Mammary epithelial cell (primary cell): Measurements from ENCODE around the gene PLEKHA7.

Experiments used
- EZH2 ChIP-seq: IDR thresholded peaks from 2 replicates; pipeline ENCODE4 v1.6.1; 2012; ENCODE audit warnings: low read length, inconsistent platforms, borderline replicate concordance
- TF ChIP-seq, protein P1 (sequence below), 2 donors: IDR thresholded peaks in 1 of 2; conservative IDR thresholded peaks in 1 of 2; 2 replicates each; pipeline ENCODE4 v1.5.1; 2011 to 2012; ENCODE audit warnings: inconsistent platforms in 2 of 2, low read length in 2 of 2, mild to moderate bottlenecking in 2 of 2, control low read depth in 1 of 2, low read depth in 1 of 2; ENCODE audit not compliant: insufficient read depth in 1 of 2; ENCODE audit errors: extremely low read depth in 1 of 2

DNA sequence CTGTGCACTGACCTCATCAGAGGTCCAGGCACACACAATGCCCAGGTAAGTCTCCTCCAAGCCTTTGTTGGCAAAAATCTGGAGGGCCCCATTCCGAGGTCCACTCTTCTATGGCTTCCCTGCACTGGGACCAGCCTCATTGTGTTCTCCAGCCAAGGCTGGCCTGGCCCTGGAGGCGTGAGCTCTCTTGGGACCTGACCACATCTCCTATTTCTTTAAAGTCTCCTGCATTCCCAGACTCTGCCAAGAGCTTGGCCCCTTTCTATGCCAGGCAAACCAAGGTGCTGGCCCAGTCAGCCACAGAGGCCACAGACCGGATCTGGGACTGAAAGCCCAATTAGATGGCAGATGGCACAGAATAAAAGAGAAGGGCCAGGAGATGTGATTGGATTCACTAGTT is 220.7 kb downstream of the PLEKHA7 start:
- TF ChIP-seq, protein P1, sequence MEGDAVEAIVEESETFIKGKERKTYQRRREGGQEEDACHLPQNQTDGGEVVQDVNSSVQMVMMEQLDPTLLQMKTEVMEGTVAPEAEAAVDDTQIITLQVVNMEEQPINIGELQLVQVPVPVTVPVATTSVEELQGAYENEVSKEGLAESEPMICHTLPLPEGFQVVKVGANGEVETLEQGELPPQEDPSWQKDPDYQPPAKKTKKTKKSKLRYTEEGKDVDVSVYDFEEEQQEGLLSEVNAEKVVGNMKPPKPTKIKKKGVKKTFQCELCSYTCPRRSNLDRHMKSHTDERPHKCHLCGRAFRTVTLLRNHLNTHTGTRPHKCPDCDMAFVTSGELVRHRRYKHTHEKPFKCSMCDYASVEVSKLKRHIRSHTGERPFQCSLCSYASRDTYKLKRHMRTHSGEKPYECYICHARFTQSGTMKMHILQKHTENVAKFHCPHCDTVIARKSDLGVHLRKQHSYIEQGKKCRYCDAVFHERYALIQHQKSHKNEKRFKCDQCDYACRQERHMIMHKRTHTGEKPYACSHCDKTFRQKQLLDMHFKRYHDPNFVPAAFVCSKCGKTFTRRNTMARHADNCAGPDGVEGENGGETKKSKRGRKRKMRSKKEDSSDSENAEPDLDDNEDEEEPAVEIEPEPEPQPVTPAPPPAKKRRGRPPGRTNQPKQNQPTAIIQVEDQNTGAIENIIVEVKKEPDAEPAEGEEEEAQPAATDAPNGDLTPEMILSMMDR (conservative IDR thresholded peaks at IDR 0.05 in 1 of 2, IDR thresholded peaks at IDR 0.05 in 1 of 2; ENCODE audit: extremely low read depth in 1 of 2, insufficient read depth in 1 of 2, low read depth in 1 of 2, low read length in 2 of 2) = no peak
- TF ChIP-seq EZH2 = no peak
